GM11168 (cell line): ENCODE data around the gene AMBP.

ENCODE experiments used
- in situ Hi-C: fragments of 300-500 bp; cut with MboI; formaldehyde crosslinking; loops from one replicate; pipeline ENCODE4 v1.12.0; 2022; ENCODE audit warnings: low sequenced_read_pairs; ENCODE audit not compliant: unreplicated experiment

The AMBP gene

DNA sequence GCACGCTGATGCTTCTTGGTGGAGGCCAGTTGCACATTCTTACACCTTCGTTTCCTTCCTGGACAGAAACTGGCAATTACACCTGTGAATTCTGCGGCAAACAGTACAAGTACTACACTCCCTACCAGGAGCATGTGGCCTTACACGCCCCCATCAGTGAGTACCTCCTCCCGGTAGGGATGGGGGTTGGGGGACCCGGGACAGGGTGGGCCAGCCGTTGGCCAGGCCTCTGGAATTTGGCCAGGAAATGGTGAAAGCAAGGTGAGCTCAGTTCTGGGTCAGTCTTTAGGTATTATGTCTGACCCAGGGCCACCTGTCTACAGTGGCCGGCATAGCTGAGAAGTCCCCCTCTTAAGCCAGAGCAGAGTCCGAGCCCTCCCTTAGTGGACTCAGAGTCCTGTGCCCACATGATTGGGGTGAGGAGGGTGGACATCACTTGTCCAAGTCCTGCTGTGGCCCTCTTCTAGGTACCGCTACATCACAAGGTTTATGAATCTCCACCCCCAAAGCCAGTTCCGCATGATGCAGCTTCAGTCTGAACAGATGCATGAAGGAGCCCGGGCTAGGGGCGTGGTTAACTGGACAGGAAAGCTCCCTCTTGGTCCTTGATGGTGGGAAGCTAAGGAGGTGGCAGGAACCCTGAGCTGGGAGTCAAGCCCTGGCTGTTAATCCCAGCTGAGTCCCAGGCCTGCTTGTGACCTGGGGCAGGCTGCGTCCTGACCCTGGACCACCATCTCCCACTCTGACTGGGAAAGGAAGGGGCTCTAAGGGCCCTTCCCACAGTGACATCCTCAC lies 61.3 kb downstream of the AMBP start:
- in situ Hi-C loops, result no loop called here

GRCh38 chr9:114016101-114016500 lies 62.0 kb downstream of the AMBP start:
- in situ Hi-C loops, result no loop called here

- in situ Hi-C loops, result no loop called here
These were observed 62.5 kb downstream of the AMBP start for GRCh38 chr9:114015607-114016006.

DNA sequence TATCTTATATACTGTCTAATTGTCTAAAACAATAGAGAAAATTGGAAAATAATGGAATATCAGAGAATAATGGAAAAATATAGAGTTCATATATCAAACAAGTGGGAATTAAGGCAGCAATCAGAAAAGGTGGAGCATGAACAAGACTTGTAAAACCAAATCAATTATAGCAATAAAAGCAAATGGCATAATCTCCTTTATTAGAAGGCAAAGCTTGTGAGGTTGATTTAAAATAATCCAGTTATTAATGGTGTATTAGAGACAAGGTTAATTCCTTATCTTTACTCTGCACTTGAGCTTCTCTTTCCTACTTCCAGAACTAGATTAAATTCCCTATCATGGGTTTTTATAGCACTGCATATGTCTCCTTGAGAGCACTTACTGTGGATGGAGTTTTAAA lies 64.1 kb downstream of the AMBP start:
- in situ Hi-C loops, result no loop called here

GRCh38 chr9:114012126-114012525 lies 66.0 kb downstream of the AMBP start:
- in situ Hi-C loops, result no loop called here

DNA sequence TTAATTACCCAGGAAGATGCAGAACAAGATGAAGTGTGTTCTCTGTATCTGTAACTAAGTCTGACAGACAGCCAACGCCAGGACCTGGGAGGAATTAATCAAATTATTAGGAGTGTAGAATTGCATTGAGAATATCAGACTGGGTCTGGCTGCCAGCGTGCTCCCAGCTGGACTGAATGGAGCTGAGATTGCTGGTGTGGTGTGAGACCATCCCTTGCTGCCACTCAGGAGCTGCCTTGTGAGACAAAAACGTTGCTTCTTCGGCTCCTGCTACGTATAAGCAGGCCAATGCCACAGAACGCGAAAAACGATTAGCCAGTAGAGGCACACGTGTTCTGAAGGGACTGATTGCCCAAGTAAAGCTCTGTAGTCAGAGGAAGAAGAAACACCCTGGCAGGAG lies 66.8 kb downstream of the AMBP start:
- in situ Hi-C loops, result no loop called here
